HG02610 (cell line): ENCODE data around the gene BMAL2.

Experiments
- ATAC-seq: cut with Tn5 transposase; IDR thresholded peaks from one replicate; pipeline ENCODE4 v1.9.1; 2021; ENCODE audit warnings: mild to moderate bottlenecking, moderate library complexity; ENCODE audit not compliant: unreplicated experiment

BMAL2 gene

DNA sequence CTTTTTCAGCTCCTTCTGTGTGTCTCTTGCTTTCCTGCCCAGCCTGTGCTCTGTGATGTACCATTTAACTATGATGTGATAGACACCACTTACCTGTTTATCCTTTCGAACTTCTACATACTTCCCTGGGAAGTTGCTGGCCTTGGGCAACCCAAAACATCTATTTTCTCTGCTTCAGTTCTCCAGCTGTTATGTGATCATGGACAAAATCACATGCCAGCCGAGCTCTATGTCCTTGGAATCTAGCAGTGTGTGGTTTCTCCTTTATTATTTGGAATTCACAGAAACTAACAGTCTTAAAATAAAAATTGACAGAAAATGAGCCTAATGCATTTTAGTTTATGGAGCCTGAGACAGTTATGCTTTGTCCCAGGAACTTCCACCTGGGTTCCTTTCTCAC lies 22.9 kb downstream of the BMAL2 start:
- no peak for ATAC-seq

DNA sequence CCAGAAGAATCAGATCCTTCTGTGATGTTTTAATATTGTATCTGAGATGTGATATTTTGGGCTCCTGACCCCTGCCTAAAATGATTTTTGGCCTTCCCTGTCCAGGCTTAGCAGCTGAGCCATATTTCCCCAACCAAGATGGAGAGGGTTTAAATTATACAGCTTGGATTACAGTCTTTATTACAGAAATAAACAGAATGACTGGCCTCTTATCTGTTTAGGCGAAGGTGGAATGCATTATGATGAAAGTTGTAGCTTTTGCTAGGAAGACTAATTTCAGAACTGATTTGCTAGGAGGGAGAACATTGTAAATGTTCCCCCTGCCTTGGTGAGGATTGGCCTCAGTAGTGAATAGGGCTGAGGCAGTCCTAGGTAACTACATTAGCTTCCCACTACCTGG lies 23.3 kb downstream of the BMAL2 start:
- ATAC-seq = no peak

DNA sequence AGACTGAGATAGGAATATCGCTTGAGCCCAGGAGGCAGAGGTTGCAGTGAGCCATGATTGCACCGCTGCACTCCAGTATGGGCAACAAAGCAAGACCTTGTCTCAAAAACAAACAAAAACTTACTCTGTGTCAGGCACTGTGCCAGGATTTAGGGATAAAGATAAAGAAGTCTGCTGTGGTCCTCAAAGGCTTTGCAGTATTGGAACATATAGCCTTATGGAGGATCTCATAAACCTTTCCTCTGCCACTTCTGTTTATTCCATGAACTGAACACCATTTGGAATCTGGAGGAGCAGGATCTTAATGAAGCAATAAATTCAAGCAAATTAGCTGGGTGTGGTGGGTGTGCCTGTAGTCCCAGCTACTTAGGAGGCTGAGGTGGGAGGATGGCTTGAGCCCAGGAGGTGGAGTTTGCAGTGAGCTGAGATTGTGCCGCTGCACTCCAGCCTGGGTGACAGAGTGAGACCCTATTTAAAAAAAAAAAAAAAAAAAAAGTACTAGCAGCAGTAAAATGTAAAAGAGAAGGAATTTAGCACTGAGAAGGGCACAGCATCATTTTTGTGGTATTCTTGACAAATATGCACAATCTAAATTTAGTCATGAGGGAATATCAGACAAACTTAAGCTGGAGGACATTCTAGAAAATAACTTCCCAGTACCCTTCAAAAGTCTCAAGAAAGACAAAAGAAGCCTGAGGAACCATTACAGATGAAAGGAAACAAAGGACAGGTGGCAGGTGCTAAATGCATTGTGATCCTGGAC lies 27.1 kb downstream of the BMAL2 start:
- no peak for ATAC-seq

DNA sequence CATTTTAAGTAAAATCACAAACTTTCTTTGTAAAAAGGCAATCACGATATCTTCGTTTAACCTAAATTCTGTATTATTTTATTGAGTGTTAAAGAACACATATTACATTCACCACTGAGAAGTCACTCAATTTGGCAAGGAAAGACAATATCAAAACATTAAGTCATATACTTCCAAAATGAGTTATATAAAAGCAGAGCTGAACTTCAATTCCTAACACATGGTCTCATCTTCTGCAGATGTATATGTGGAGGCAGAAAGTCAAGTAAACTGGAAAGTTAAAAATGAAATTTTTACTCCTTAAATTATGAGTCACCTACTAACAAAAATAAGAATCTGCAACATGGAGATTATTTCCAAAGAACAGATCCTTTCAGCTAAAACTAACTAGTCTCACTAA lies 28.7 kb downstream of the BMAL2 start:
- no peak for ATAC-seq

DNA sequence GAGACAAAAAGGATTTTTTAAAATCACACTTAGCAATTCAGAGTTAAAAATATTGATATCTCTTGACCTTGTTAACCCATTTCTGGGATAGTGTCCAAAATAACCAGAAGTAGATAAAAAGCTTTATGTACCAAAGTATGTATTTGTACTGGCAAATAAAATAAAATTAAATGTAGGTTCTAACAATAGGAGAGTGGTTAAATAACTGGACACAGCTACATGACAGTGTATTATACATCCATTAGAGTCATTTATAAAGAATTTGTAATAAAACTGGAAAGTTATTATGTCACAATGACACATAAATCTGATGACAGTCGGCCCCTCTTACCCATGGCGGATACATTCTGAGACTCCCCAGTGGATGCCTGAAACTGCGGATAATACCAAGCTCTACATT lies 34.0 kb downstream of the BMAL2 start:
- ATAC-seq = no peak

DNA sequence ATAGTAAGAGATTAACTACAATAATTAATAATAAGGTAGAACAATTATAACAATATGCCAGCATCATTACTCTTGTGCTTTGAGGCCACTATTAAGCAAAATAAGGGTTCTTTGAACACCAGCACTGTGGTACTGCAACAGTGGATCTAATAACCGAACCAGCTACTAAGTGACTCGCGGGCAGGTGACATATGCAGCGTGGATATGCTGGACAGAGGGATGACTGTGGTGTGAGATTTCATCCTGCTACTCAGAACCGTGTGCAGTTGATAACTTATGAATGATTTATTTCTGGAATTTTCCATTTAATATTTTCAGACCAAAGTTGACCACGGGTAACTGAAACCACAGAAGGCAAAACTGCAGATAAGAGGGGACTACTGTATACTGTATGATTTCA lies 34.4 kb downstream of the BMAL2 start:
- no peak for ATAC-seq

DNA sequence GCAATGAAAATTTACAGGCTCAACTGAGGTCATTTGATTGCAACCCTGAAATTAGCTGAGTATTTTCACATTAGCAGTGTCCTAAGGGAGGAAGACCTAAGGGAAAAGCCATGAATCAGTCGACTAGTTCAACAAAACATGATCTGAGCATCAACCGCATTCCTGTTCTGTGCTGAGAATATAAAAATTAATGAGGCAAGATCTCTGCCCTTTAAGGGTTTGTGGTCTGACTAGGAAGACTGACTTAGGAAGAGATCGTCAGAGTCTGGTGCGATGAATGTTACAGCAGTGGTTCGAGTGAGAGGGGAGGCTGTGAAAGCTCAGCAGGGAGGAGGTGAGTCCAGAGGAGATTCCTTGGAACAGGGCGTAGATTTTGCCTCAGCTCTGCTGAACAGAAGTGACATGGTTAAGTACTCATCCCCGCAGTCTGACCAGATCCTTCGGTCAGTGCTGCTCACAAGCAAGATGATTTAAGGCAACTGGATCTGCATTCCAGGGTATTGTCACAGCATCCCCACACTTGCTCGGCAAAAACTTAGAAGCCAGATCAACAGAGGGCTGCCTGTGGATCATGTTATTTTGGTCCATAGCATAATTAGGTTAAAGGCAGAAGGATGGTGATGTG lies 49.6 kb downstream of the BMAL2 start:
- no peak for ATAC-seq
